HS-27A (cell line): ENCODE results near the gene CNOT9.

Source experiments
- DNase-seq: peaks from one replicate; pipeline ENCODE4 v3.0.0-alpha.2; 2012; ENCODE audit warnings: low read depth, missing footprints

The CNOT9 gene

DNA sequence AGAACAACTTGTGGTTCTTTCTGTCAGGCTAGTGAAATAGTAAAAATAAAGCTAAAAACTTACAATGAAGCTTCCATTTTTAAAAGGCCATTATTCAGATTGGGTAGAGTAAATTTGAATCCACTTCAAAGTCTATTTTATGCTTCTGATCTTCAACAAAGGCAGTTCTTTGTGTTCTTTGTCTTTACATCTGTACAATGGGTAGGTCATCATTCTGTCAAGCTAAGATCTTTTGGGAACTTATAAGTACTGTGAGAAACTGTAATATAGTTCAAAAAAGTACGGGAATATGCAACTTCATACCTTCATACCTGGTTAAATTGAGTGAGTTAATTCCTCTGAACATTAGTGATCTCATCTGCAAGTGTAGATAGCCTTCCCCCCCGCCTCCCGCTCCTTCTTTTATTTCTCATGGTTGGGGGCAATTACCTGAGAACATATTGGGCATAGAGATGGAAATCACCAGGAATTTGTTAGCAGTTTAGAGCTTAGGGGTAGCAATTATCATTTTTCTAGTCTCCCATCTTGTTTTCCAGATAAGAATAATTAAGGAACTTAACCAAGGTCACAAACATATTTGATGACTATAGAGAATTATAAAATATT is 9.7 kb downstream of the CNOT9 start:
- DNase-seq, result no peak

DNA sequence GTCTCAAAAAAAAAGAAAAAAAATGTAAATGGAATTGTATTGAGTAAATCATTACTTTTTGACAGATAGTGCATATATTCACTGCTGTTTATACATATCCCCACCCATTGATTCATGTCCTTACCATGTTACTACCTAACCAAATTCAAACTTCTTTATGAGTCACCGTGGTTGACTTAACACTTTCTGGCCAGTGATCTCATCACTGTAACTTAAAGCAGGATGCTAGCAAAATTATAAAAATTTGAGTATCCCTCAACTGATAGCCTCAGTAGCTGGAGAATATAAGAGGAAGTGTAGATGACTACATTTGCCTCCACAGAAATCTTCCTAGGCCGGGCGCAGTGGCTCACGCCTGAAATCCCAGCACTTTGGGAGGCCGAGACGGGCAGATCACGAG is 13.4 kb downstream of the CNOT9 start:
- DNase-seq, result peak; percentile 61

DNA sequence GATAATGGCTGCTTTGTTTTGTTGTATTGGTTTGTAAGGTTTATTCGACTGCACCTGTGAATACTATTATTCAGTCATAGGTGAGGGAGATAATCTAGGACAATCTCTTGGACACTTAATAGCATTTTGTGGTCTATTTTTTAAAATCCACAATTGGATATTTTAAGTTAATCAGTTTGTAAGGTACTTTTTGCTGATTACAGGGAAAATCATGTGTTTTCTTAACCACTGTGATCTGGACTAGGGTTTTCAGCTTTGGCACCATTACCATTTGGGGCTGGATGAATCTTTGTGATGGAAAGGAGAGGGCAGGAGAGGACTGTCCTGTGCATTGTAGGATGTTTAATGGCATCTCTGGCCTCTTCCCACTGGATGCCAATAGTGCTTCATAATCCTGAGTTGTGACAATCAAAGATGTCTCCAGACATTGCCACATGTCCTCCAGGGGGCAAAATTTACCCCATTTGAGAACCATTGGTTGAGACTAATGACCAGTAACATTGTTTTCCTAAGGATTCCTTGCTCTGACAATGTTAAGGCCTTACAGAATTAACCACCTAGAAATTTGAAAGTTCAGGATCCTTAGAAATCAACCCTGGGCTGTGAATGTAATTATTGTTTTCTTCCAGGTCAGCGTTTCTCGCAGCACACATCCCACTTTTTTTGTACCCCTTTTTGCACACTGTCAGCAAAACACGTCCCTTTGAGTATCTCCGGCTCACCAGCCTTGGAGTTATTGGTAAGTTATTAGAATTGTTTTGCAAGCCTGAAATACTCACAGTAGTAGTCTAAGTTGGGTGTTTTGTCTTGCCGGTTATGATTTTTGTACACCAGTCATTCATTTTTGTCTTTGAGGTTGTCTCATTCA is 15.6 kb downstream of the CNOT9 start:
- no peak for DNase-seq

DNA sequence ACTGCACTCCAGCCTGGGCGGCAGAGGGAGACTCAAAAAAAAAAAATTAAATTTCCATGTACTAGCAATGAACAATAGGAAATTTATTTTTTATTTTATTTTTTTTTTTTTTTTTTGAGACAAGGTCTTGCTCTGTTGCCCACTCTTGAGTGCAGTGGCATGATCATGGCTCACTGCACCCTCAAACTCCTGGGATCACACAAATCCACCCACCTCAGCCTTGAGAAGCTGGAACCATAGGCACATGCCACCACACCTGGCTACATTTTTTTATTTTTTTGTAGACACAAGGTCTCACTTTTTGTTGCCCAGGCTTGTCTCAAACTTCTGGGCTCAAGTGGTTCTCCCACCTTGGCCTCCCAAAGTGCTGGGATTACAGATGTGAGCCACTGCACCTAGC is 16.9 kb downstream of the CNOT9 start:
- DNase-seq, result no peak

DNA sequence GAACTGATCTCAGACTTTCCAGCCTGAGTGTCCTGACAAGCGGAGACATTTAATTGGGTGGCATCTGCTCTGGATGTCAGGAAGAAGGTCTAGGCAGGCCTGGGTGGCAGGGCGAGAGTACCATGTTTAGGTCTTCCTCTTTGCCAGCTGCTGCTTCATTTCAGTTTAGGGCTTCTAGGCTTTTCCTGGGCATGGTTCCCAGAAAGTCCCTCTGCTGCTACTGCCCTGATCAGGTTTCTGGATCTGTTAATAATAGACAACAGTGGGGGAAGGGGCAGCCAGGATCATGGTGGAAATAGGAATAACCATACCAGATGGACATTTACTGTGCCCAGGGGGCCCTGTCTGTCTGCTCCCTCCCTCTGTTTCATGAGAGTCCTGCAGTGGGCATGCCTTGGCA is 36.8 kb downstream of the CNOT9 start:
- no peak for DNase-seq

DNA sequence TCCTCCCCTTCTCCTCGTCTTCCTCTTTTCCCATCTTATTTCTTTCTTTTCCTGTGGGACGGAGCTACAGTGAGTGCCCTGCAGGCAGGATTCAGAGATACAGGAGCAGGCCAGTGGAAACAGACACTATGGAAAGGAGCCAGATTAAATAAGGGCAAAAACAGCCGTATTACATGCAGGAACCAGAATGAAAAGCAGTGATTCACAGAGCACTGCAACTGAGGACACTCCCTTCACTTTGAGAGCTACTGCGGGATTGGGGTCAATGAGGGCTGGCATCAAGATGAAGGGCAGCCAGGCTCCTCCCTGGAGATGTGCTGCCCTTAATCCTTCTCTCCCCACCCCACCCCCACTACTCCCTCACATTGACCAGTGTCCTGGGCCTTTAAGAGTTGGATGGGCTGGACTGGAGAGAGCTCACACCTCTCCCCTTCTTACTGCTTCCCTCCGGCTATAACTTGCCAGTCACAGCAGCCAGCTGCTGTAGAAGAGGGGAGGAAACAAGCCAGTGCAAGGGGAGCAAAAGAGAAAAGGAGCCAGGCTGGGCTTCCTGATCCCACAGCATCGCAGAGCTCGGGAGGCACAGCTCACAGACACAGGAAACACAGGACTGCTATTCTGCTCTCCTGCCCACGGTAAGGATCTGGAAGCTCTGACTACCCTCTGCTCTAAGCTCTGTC is 38.9 kb downstream of the CNOT9 start, which contains the start of gene PLCD4:
TSS of gene PLCD4 (plus strand) at position 464 of the 680 bp plus-strand sequence. CDS start 7,841 bp downstream, outside the sequence.
- no peak for DNase-seq

DNA sequence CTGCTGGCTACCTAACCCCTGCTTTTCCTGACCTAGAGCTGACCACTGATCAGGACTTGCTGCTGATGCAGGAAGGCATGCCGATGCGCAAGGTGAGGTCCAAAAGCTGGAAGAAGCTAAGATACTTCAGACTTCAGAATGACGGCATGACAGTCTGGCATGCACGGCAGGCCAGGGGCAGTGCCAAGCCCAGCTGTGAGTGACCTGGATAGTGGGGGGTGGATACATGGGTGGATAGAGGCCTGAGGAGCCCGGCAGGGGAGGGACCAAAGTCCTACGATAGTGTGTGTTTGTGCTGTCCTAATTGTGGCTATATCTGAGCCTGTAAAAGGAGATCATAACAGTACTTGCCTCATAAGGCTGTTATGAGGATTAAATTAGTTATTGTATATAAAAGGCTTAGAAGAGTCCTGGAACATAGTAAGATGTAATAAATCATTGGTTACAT is 47.3 kb downstream of the CNOT9 start:
- no peak for DNase-seq

DNA sequence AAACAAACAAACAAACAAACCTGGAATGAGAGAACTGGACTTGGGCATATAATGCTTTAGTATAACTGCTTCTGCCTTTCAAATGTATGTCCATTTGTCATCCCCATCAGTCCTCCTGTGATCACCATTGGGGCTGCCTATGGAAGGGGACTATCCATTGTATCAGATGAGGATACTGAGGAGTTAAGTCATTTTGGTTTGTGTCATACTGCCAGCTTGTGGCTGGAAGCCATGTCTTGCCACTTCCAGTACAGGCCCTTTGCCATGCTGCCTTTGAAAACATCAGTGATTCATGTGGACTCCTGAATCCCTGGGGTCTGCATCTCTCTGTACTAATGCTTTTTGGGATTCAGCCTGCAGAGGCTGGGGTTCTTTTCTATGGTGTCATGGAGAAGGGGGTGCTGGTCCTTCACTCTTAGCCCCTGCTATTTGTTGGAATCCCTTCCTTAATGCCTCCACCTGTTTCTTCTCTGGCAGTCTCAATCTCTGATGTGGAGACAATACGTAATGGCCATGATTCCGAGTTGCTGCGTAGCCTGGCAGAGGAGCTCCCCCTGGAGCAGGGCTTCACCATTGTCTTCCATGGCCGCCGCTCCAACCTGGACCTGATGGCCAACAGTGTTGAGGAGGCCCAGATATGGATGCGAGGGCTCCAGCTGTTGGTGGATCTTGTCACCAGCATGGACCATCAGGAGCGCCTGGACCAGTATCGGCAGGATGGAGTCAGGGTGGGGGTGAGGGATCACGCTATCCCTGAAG is 49.6 kb downstream of the CNOT9 start:
- DNase-seq, result no peak

DNA sequence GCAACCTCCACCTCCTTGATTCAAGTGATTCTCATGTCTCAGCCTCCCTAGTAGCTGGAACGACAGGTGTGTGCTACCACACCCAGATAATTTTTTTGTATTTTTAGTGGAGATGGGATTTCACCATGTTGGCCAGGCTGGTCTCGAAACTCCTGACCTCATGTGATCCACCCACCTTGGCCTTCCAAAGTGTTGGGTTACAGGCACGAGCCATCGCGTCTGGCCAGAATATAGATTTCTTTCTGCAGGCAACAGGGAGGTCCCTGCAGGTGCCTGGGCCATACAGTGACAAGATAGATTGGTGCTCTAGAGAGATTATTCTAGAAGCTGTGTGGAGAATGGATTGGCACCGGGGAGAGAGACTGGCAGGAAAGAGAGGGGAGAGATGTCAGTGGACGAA is 52.4 kb downstream of the CNOT9 start:
- DNase-seq, result no peak

DNA sequence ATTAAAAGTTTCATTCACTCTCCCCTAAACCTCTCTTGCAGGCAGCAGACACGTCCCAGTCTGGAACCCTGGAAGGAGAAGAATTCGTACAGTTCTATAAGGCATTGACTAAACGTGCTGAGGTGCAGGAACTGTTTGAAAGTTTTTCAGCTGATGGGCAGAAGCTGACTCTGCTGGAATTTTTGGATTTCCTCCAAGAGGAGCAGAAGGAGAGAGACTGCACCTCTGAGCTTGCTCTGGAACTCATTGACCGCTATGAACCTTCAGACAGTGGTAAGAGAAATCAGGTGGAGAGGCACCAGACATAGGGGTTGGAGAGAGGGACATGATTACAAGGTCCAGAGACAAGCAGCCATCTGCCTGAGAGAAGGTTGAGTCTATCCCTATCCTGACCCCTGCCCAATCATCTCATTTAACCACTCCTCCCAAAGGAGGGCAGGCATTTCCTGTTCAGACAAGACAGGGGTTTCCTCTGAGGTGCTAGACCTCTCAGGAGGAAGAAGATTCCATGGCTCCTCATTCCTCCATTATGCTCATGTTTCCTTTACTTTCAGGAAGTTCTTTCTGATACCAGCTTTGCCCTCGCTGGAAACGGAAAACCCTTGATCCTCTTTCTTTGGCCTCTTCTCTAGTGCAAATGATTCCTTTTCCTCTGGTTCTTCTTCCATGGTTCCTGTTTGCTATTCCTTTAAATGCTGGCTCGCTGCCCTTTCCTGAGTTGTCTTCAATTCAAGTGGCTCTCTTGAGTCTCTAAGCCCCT is 54.1 kb downstream of the CNOT9 start:
- no peak for DNase-seq

DNA sequence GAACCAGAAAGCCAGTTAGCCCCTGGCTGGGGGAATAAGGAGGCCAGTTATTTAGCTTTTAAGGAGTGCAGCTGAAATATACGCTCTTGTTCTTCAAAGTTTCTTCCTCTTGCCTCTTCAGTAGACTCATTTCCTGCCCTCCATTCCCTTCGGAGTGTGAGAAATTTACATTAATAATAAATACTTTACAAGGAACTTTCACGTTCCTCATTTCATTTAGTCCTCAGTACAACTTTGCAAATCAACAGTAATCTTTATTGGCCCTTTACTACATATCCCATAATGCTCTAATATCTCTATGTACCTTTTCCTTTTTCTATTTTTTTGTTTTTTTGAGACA is 54.7 kb downstream of the CNOT9 start:
- no peak for DNase-seq

DNA sequence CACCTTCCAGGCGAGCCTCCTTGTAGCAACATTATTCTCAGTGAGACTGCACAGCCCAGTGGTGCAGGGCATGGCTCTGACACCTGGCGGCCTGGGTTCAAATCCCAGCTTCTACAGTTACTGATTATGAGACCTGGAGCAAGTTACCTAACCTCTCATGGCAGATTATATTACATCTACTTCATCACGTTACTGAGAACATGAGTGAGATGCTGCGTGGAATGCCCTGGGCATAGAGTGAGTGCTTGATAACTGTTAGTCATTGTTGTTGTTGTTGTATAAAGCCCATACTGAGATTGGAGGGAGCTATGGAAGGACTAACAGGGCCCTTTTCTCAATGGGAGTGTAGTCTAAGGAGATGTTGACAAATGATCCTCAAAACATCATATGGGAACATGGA is 57.7 kb downstream of the CNOT9 start:
- no peak for DNase-seq

DNA sequence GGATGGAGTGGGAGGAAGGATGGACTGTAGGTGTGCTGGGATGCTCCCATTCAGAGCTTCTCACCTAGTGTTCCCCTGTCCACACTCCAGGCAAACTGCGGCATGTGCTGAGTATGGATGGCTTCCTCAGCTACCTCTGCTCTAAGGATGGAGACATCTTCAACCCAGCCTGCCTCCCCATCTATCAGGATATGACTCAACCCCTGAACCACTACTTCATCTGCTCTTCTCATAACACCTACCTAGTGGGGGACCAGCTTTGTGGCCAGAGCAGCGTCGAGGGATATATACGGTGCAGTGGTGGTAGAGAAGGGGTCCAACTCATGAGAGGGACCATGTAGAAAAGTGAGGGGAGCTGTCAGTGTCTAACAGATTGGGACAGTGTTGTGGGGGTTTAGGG is 59.3 kb downstream of the CNOT9 start:
- DNase-seq, result no peak

DNA sequence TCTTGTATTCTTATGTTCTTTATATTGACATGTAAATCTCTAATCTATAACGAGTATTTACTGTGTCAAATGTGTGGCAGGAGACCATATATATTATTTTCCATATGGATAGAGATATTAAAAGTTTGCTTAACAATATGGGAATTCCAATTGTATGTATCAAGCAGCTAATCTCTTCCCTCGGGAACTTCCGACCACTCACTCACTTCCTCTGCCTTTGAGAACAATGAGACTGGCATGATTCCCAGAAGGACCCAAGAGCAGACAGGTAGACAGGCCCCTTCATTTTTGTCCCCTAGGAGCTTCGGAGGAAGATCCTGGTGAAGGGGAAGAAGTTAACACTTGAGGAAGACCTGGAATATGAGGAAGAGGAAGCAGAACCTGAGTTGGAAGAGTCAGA is 63.2 kb downstream of the CNOT9 start:
- no peak for DNase-seq

DNA sequence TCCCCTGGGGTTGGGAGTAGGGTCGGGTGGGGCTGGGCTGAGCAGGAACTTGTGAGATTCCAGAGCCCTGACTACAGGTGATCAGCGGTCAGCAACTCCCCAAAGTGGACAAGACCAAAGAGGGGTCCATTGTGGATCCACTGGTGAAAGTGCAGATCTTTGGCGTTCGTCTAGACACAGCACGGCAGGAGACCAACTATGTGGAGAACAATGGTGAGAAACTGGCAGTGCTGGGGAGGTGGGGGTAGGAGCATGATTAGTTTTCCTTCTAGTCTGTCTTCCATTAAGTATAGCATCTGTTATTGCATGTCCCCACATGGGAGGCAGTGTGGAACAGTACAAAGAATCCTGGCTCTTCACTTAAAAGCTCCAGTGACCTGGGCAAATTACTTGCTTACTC is 67.1 kb downstream of the CNOT9 start:
- no peak for DNase-seq

DNA sequence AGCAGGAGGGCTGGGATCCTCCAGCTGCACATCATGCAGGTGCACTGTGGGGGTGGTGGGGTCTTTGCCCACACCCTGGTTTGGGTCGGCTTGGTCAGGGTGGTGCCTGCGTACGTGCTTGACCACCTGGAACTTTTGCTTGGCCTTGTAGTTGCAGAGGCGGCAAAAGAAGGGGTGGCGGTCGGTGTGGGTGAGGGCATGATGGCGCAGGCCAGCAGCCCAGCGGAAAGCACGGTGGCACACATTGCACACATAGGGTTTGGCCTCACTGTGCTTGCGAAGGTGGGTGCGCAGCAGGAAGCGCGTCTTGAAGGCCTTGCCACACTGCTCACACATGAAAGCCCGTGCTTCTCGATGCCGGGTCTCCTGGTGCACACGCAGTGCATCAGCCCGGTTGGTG is 69.7 kb downstream of the CNOT9 start:
- DNase-seq, result no peak

DNA sequence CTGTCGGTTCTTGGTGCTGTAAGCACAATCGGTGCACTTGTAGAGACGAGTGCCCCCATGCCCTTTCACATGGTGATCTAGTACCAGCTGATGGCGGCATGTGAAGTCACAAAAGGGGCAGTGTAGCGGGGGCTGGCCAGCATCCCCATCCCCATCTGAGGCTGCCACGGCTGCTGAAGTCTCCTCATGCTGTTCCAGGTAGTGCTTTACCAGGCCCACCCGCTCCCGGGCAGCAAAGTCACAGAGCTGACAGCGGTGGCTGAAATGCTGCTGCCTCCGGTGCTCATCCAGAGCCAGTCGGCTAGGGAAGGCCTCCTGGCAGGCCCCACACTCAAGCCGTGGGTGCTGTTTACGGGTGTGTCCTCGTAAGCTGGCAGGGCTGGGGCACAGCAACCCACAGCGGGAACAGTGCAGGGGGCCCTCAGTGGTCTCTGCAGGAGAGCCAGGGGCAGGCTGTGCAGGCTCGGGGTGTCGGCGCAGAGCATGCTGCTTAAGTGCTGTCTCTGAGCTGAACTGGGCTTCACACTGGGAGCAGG is 73.5 kb downstream of the CNOT9 start:
- DNase-seq, result no peak

DNA sequence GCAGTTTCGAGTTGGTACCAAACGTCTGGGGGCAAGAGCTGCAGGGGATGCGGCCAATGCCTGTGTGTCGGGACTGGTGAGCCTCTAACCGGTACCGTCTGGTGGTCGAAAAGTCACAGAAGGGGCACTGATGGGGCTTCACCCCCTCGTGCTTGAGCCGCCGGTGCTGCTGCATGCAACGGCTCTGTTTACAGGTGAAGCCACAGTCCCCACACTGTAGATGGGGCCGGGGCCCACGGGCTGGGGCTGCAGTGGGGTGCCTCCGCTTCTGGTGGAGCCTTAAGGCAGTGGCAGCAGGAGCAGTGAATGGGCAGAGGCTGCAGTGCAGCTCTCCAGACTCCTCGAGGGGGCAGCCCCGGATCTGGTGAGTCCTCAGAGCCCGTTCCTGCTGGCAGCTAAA is 74.1 kb downstream of the CNOT9 start:
- no peak for DNase-seq

DNA sequence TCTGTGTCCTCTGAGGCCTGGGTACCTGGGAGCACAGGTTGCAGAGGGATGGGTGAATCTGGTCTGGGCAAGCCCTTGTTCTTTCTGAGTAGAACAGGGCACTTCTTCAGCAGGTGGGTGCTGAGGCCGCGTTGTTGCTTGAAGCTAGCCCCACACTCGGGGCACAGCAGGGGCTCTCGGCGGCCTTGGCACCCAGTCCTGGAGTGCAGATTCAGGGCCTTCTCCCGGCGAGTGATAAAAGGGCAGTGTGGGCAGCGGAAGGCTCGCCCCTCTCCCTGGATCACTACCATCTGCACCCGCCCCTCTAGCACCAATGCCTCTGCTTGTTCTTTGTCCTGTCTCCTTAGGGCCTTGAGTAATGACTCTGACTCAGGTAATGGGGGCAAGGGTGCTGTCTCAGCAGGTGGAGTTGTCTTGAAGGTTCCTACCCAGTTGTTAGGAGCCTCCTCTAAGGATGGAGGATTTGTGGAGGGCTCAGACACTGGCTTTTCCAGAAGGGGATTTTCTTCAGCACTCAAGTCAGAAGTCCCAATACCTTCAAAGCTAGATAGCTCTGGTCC is 75.2 kb downstream of the CNOT9 start:
- no peak for DNase-seq

DNA sequence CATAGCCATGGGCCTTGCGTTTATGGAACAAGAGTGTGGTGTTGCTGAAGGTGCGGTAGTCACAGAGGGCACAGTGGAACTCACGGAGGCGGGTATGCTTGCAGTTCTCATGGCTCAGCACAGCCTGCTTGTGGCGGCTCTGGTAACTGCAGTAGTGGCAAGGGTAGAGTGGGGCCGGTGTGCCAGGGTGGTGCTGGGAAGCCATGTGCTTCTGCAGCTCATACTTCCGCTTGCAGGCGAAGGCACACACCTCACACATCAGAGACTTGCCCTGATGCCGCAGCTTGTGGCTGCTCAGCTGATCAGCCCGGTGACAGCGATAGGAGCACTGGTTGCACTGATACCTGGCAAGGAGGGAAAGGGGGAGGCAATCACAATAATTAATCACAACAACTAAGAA is 76.1 kb downstream of the CNOT9 start:
- no peak for DNase-seq

DNA sequence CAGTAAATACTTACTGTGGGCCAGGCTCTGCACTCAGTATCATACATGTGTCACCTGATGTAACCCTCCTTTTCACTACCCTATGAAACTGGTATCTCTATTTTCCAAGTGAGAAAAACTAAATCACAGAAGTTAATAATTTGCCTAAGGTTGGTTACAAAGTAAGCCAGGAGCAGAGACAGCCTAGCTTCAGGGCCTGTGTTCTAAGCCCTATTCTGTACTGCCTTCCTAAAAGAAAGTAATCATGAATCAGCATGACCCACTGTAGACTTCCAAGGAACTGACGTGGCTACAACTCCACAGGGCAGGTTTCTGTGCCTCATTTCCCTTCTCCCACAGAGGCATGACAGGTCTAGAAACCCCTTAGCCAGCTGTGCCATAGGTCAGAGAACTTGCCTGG is 76.5 kb downstream of the CNOT9 start:
- DNase-seq, result no peak
